GM12878 (cell line): Measurements from ENCODE around the gene VIT. TPM values are rescaled to one million over a fixed set of nuclear protein-coding genes. Genes with fewer than 3 reads are reported as not detected.

Experiments used
- ATAC-seq: fragments of 200-7000 bp; cut with Tn5 transposase; 3 replicates; pipeline ENCODE4 v1.9.1; 2020; ENCODE audit warnings: mild to moderate bottlenecking, moderate library complexity
- BruUV-seq: library from RNA; stranded (reverse); fragments of 400-500 nt; replicated peaks from 2 replicates; lab custom pipeline; 2021; lab: Mats Ljungman, UMichigan
- CTCF ChIA-PET: fragments of 300-600 bp; sonication (Branson Sonifier 250); formaldehyde crosslinking; extraction: SDS; loops from one replicate; lab custom pipeline; 2021; ENCODE audit warnings: inconsistent platforms; lab: Yijun Ruan, JAX
- POLR2A ChIA-PET: fragments of 350-600 bp; formaldehyde crosslinking; extraction: SDS; loops from one replicate; lab custom pipeline; 2021; ENCODE audit warnings: inconsistent platforms; lab: Charles Lee
- RAD21 ChIA-PET: fragments of 300-600 bp; sonication (Branson Sonifier 250); formaldehyde crosslinking; loops from one replicate; lab custom pipeline; 2023; ENCODE audit warnings: antibody characterized with exemption; ENCODE audit not compliant: unreplicated experiment; lab: Charles Lee
- SMC1A ChIA-PET: fragments of 300-600 bp; sonication (Branson Sonifier 250); formaldehyde crosslinking; loops from one replicate; lab custom pipeline; 2023; ENCODE audit not compliant: unreplicated experiment, uncharacterized antibody; lab: Charles Lee
- DNase-seq: peaks from one replicate; pipeline ENCODE4 v3.0.0-alpha.2; 2011; ENCODE audit warnings: low read depth, low spot score
- FAIRE-seq: peaks from 3 replicates; lab custom pipeline; 2011; peaks lifted over from hg19 to GRCh38; lab: Jason Lieb, UNC
- H2AFZ ChIP-seq: 2 replicates; pipeline ENCODE4 v1.6.0; 2011; ENCODE audit warnings: low read depth, low read length, control low read depth; ENCODE audit not compliant: control insufficient read depth
- H3K27ac ChIP-seq: 2 replicates; pipeline ENCODE4 v1.5.1; 2011; ENCODE audit warnings: control low read depth; ENCODE audit not compliant: control insufficient read depth, insufficient read depth
- H3K27me3 ChIP-seq, 2 experiments: replicated peaks in 1 of 2; 2 replicates each; pipeline versions ENCODE4 v1.6.0 to v1.6.1; 2011; ENCODE audit warnings: low read length in 1 of 2; ENCODE audit not compliant: control insufficient read depth in 2 of 2, insufficient read depth in 2 of 2
- H3K36me3 ChIP-seq, 2 experiments: 2 replicates each; pipeline ENCODE4 v1.5.1; 2011; ENCODE audit warnings: low read length in 1 of 2; ENCODE audit not compliant: control insufficient read depth in 2 of 2, insufficient read depth in 2 of 2
- H3K4me1 ChIP-seq: 2 replicates; pipeline ENCODE4 v1.6.1; 2011; ENCODE audit warnings: mild to moderate bottlenecking, low read length, moderate library complexity, mixed read lengths; ENCODE audit not compliant: control insufficient read depth, insufficient read depth
- H3K4me2 ChIP-seq: 2 replicates; pipeline ENCODE4 v1.6.0; 2011; ENCODE audit warnings: control low read depth; ENCODE audit not compliant: control insufficient read depth, insufficient read depth
- H3K4me3 ChIP-seq: fragments of 200-600 bp; sonication (generic); 2 replicates; pipeline ENCODE4 v1.5.1; 2016
- H3K79me2 ChIP-seq: 2 replicates; pipeline ENCODE4 v1.6.0; 2011; ENCODE audit warnings: low read length; ENCODE audit not compliant: control insufficient read depth, insufficient read depth
- H3K9ac ChIP-seq: 2 replicates; pipeline ENCODE4 v1.8.0; 2011; ENCODE audit warnings: low read length, control low read depth, mixed read lengths; ENCODE audit not compliant: control insufficient read depth, insufficient read depth
- H3K9me3 ChIP-seq: replicated peaks from 3 replicates; pipeline ENCODE4 v1.5.1; 2011; ENCODE audit warnings: mild to moderate bottlenecking, low read length; ENCODE audit not compliant: control insufficient read depth, insufficient read depth
- H4K20me1 ChIP-seq: 2 replicates; pipeline ENCODE4 v1.6.0; 2011; ENCODE audit not compliant: control insufficient read depth, insufficient read depth
- RELB ChIP-seq: fragments of 450-650 bp; IDR thresholded peaks from 2 replicates; pipeline ENCODE4 v1.6.1; 2017; ENCODE audit warnings: low read depth, mild to moderate bottlenecking, moderate library complexity
- RFX5 ChIP-seq: IDR thresholded peaks from 2 replicates; pipeline ENCODE4 v1.6.1; 2011; ENCODE audit warnings: low read depth, low read length, improper control_type of control experiment
- SPI1 ChIP-seq: IDR thresholded peaks from 2 replicates; pipeline ENCODE4 v1.6.1; 2011; ENCODE audit warnings: low read depth, mild to moderate bottlenecking, low read length, moderate library complexity, borderline replicate concordance; ENCODE audit not compliant: insufficient read depth
- WGBS: methylation state at CpG from one replicate; pipeline ENCODE4 v1.1.6; 2016; ENCODE audit warnings: low lambda C conversion rate; ENCODE audit not compliant: insufficient replicate concordance, insufficient coverage; ENCODE audit errors: missing lambda C conversion rate; 5-methylcytosine and 5-hydroxymethylcytosine counted together
- in situ Hi-C: fragments of 300-500 bp; cut with MboI; formaldehyde crosslinking; loops from 9 replicates; pipeline ENCODE4 v1.14.3; 2018; ENCODE audit warnings: mixed read lengths
- intact Hi-C: fragments of 100-400 bp; cut with micrococcal nuclease; formaldehyde crosslinking; loops from one replicate; pipeline ENCODE4 v1.14.2; 2022; ENCODE audit not compliant: unreplicated experiment
- polyA plus RNA-seq, 11 experiments: library from polyadenylated mRNA; depleted of rRNA in 4 of 11; unstranded in 6 of 11; stranded (reverse) in 5 of 11; fragments of >200 nt; fragmentation: Nextera tagmentation in 4 of 11; fragmentation: Illumina TruSeq in 1 of 11; extraction: Ambion mirVana in 4 of 11; extraction: Trizol in 1 of 11; gene quantifications; 1 replicate in 1 of 11; 2 replicates in 10 of 11; pipeline versions ENCODE4 v1.2.1 to v1.2.3, GENCODE V29; 2011 to 2016; ENCODE audit warnings: inconsistent platforms in 2 of 11, missing spikeins in 2 of 11, low read depth in 1 of 11
- total RNA-seq, 4 experiments: library from RNA; depleted of rRNA in 3 of 4; stranded (reverse); fragments of >200 nt in 3 of 4; fragmentation: Illumina TruSeq in 1 of 4; extraction: Trizol in 1 of 4; gene quantifications; 2 replicates each; pipeline versions ENCODE4 v1.2.1 to v1.2.3, GENCODE V29; 2013 to 2021
- TF ChIP-seq, protein P1 (sequence below): fragments of 450-650 bp; IDR thresholded peaks from 2 replicates; pipeline ENCODE4 v1.6.1; 2016; ENCODE audit warnings: mild to moderate bottlenecking, moderate library complexity, borderline replicate concordance

VIT gene
- total and polyA plus RNA-seq, 10 of the 15 experiments (the other 5 are each of a cell fraction or from before 2014, with no cell fraction given): 0.05 to 0.14 TPM; not detected in 8

- H3K4me3 ChIP-seq: no peak overlapping the region
- in situ Hi-C loops: no loop called here
- no peak for DNase-seq
- H3K9ac ChIP-seq: no peak overlapping the region
- no peak overlapping the region for H3K27ac ChIP-seq
- ChIA-PET CTCF (interaction anchor here (0.6 to 3.3 kb wide), 4 partner anchors 9 to 51 kb away, joined by 3 to 29 read pairs (median 4); no protein-coding TSS in a partner anchor), SMC1A (interaction anchor here (0.8 kb wide), 1 partner anchor 13 kb away, joined by 3 read pairs; no protein-coding TSS in a partner anchor), POLR2A (no interaction called here), RAD21 (no interaction called here)
- intact Hi-C loops: no loop called here
- no peaks in the 10 kb centered on the region for H3K27me3 ChIP-seq
- no peaks in the 10 kb centered on the region for H3K9me3 ChIP-seq
- 25% methylated on average over 6 of the region's 6 CpGs for WGBS
- H3K4me1 ChIP-seq: no peaks in the 10 kb centered on the region
- H2AFZ ChIP-seq: no peak overlapping the region
- FAIRE-seq: no peak
- no peaks in the 10 kb centered on the region for H3K36me3 ChIP-seq
- H3K79me2 ChIP-seq: no peaks in the 10 kb centered on the region
- ATAC-seq: no peak
- H3K4me2 ChIP-seq: no peak overlapping the region
- BruUV-seq: no TSS peak
- no peaks in the 10 kb centered on the region for H4K20me1 ChIP-seq
- TF ChIP-seq RELB (no peak), RFX5 (no peak), SPI1 (no peak)
- TF ChIP-seq, protein P1, sequence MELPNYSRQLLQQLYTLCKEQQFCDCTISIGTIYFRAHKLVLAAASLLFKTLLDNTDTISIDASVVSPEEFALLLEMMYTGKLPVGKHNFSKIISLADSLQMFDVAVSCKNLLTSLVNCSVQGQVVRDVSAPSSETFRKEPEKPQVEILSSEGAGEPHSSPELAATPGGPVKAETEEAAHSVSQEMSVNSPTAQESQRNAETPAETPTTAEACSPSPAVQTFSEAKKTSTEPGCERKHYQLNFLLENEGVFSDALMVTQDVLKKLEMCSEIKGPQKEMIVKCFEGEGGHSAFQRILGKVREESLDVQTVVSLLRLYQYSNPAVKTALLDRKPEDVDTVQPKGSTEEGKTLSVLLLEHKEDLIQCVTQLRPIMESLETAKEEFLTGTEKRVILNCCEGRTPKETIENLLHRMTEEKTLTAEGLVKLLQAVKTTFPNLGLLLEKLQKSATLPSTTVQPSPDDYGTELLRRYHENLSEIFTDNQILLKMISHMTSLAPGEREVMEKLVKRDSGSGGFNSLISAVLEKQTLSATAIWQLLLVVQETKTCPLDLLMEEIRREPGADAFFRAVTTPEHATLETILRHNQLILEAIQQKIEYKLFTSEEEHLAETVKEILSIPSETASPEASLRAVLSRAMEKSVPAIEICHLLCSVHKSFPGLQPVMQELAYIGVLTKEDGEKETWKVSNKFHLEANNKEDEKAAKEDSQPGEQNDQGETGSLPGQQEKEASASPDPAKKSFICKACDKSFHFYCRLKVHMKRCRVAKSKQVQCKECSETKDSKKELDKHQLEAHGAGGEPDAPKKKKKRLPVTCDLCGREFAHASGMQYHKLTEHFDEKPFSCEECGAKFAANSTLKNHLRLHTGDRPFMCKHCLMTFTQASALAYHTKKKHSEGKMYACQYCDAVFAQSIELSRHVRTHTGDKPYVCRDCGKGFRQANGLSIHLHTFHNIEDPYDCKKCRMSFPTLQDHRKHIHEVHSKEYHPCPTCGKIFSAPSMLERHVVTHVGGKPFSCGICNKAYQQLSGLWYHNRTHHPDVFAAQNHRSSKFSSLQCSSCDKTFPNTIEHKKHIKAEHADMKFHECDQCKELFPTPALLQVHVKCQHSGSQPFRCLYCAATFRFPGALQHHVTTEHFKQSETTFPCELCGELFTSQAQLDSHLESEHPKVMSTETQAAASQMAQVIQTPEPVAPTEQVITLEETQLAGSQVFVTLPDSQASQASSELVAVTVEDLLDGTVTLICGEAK: no peak
These were observed 101.0 kb downstream of the VIT start for GRCh38 chr2:36797324-36798070.
